Psoas muscle (tissue), 8 donors: ENCODE measurements around the gene RAB30. TPM values are rescaled to one million over a fixed set of nuclear protein-coding genes. Genes with fewer than 3 reads are reported as not detected.
"Not testable (repeated sequence)": the region's sequence is repeated elsewhere in the genome, so short reads cannot be mapped to it uniquely, and the experiment has no call there.

Source experiments
- ATAC-seq, 4 donors: fragments of 200-7000 bp; cut with Tn5 transposase; one replicate each; pipeline ENCODE4 v1.9.1; 2020; ENCODE audit warnings: moderate library complexity in 3 of 4, mild to moderate bottlenecking in 2 of 4
- DNase-seq, 2 donors: peaks; one replicate each; pipeline ENCODE4 v3.0.0-alpha.2; 2020
- H3K27ac ChIP-seq: fragments of 200-600 bp; one replicate; pipeline ENCODE4 v1.8.0; 2022
- H3K27me3 ChIP-seq, 3 donors: fragments of 200-600 bp in 1 of 3; one replicate each; pipeline versions ENCODE4 v1.6.1 to v1.8.0; 2013 to 2022; ENCODE audit warnings: low read length in 2 of 3, mild to moderate bottlenecking in 2 of 3, moderate library complexity in 1 of 3; ENCODE audit not compliant: insufficient read depth in 3 of 3
- H3K36me3 ChIP-seq, 2 donors: fragments of 200-600 bp in 1 of 2; one replicate each; pipeline versions ENCODE4 v1.6.1 to v1.8.0; 2013 to 2022; ENCODE audit warnings: low read depth in 1 of 2, mild to moderate bottlenecking in 1 of 2, moderate library complexity in 1 of 2; ENCODE audit not compliant: insufficient read depth in 1 of 2
- H3K4me1 ChIP-seq: fragments of 200-600 bp; one replicate; pipeline ENCODE4 v1.8.0; 2022
- H3K4me3 ChIP-seq: fragments of 200-600 bp; one replicate; pipeline ENCODE4 v1.8.0; 2022; ENCODE audit warnings: mild to moderate bottlenecking
- H3K9me3 ChIP-seq: fragments of 200-600 bp; one replicate; pipeline ENCODE4 v1.8.0; 2022
- CTCF ChIP-seq: fragments of 200-600 bp; IDR thresholded peaks from one replicate; pipeline ENCODE4 v1.8.0; 2022; ENCODE audit warnings: antibody characterized with exemption
- WGBS, 3 donors: extraction: QIAGEN DNeasy Blood & Tissue Kit; methylation state at CpG; one replicate each; pipeline versions ENCODE4 v1.1.6 to v1.1.7; 2013; 5-methylcytosine and 5-hydroxymethylcytosine counted together
- intact Hi-C, 2 donors: fragments of 100-400 bp; cut with DNase I; formaldehyde crosslinking; loops; one replicate each; pipeline versions ENCODE4 v1.11.0 to v1.14.2; 2022
- polyA plus RNA-seq, 3 donors: library from polyadenylated mRNA; stranded (reverse); fragments of 200-250 nt; gene quantifications; one replicate each; pipeline ENCODE4 v1.2.3, GENCODE V29; 2013
- total RNA-seq, 4 donors: library from RNA; stranded (reverse); fragmentation: NEBNext Ultra II Directional in 2 of 4; extraction: Animal tissue kit (Norgen Biotek cat#: 25700) in 2 of 4; gene quantifications; one replicate each; pipeline versions ENCODE4 v1.2.1 to v1.2.4, GENCODE V29; 2021 to 2023
- donor health status: healthy with polysubstance abuse.
- donor health status: DM: no; HTN: no; CAD: no; lungs with moderate emphysema.
- donor health status: Bipolar disorder and iron deficiency.
- donor health status: healthy.
- donor health status: DM: yes; HTN: yes; CAD: no.
- donor health status: DM: no; HTN: no; CAD: no.
- donor health status: DM: no; HTN: no; CAD: no.
- donor health status: DM: yes; HTN: yes; CAD: no.

Gene RAB30
- total and polyA plus RNA-seq, 7 donors: 3.4 to 89.7 (median 21.5) TPM

DNA sequence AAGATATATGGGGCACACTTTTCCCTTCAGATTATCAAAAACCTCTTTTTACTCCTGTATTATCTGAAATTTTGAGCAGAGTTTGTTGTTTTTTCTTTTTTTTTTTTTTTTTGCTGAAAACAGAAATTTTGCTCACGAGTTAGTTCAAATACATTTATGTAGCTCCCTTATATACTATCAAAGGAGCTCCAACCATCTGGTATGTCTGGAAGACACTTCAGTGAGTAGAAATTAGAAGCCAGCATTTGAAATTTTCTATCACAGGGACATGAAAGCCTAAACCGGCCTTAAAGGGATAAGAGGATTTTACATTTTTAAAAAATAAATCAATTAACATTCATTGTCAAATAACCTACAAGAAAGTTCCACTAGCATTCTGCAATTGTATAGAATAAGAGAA, 96.8 kb downstream of the RAB30 start:
- Histone ChIP-seq H3K27ac (no peak overlapping the region), H3K36me3 (no peaks in the 10 kb centered on the region), H3K27me3 (no peaks in the 10 kb centered on the region), H3K4me3 (no peak overlapping the region), H3K9me3 (no peaks in the 10 kb centered on the region), H3K4me1 (peaks cover 6% of the 10 kb centered on the region)
- no peak for ATAC-seq
- intact Hi-C loops: no loop called here
- WGBS, 3 donors: 54 to 80% (median 75%) methylated on average over 2 of the region's 2 CpGs
- no peak for TF ChIP-seq CTCF
- no peak for DNase-seq

DNA sequence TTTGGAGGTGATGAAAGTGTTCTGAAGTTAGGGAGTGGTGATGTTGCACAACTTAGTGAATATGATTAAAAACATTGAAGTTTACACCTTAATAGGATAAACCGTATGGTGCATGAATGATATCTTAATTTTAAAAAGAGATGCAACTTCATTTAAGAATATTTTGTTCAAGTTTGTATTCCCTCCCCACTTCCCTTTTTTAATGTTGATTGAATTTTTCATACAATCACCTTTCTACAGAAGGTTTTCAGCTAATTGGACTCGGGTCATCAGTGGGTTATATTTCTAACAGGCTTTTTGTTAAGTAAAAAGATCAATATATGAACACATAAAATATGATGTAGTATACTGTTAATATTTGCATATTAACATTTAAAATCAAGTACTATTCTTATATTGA, 97.6 kb downstream of the RAB30 start:
- Histone ChIP-seq H3K27ac (no peak overlapping the region), H3K36me3 (no peaks in the 10 kb centered on the region), H3K4me3 (no peak overlapping the region), H3K9me3 (no peaks in the 10 kb centered on the region), H3K4me1 (no peaks in the 10 kb centered on the region), H3K27me3 (no peaks in the 10 kb centered on the region)
- 90 to 99% (median 94%) methylated on average over 2 of the region's 2 CpGs for WGBS, 3 donors
- no peak for TF ChIP-seq CTCF
- intact Hi-C loops: no loop called here
- no peak for DNase-seq
- ATAC-seq: no peak

- intact Hi-C loops: no loop called here
- Histone ChIP-seq H3K36me3 (no peaks in the 10 kb centered on the region), H3K27me3 (no peaks in the 10 kb centered on the region), H3K9me3 (no peaks in the 10 kb centered on the region), H3K4me1 (no peaks in the 10 kb centered on the region), H3K27ac (no peak overlapping the region), H3K4me3 (peak overlapping the region; percentile 12)
- TF ChIP-seq CTCF: no peak
- 68 to 69% (median 68%) methylated on average over 1 of the region's 1 CpG for WGBS, 3 donors
- ATAC-seq (peak in 2 of 4 donors; percentile 28 to 31), DNase-seq (no peak)
Measured at GRCh38 chr11:82972103-82972502, 99.6 kb downstream of the RAB30 start.

DNA sequence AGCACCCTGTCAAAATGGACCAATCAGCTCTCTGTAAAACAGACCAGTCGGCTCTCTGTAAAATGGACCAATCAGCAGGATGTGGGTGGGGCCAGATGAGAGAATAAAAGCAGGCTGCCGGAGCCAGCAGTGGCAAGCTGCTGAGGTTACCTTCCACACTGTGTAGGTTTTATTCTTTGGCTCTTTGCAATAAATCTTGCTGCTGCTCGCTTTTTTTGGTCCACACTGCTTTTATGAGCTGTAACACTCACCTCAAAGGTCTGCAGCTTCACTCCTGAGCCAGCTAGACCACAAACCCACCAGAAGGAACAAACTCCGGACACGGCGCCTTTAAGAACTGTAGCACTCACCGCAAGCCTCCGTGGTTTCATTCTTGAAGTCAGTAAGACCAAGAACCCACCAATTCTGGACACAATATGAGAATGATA, 100.2 kb downstream of the RAB30 start:
- peak in 1 of 4 donors; percentile 30 for ATAC-seq
- H3K36me3 ChIP-seq, intact Hi-C loops, H3K4me1 ChIP-seq, H3K27ac ChIP-seq, DNase-seq, H3K9me3 ChIP-seq, H3K27me3 ChIP-seq: not testable (repeated sequence)
- H3K4me3 ChIP-seq: peak overlapping the region; percentile 12
- WGBS, 3 donors: 52 to 60% (median 56%) methylated on average over 8 of the region's 8 CpGs

DNA sequence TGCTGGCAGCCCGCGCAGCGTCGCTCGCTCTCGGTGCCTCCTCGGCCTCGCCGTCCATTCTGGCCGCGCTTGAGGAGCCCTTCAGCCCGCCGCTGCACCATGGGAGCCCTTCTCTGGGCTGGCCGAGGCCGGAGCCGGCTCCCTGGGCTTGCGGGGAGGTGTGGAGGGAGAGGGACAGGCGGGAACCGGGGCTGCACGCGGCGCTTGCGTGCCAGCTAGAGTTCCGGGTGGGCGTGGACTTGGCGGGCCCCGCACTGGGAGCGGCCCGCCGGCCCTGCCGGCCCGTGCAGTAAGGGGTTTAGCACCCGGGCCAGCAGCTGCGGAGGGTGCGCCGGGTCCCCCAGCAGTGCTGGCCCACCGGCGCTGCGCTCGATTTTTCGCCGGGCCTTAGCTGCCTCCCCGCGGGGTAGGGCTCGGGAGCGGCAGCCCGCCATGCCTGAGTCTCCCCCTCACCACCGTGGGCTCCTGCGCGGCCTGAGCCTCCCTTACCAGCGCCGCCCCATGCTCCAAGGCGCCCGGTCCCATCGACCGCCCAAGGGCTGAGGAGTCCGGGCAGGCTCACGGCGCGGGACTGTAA, 101.1 kb downstream of the RAB30 start:
- H3K4me3 ChIP-seq, H3K9me3 ChIP-seq, ATAC-seq, H3K4me1 ChIP-seq, H3K27me3 ChIP-seq, intact Hi-C loops, H3K27ac ChIP-seq, H3K36me3 ChIP-seq: not testable (repeated sequence)
- peak in 1 of 2 donors; percentile 47 for DNase-seq
- WGBS, 3 donors: 89 to 94% (median 92%) methylated on average over 44 to 60 of the region's 60 CpGs

DNA sequence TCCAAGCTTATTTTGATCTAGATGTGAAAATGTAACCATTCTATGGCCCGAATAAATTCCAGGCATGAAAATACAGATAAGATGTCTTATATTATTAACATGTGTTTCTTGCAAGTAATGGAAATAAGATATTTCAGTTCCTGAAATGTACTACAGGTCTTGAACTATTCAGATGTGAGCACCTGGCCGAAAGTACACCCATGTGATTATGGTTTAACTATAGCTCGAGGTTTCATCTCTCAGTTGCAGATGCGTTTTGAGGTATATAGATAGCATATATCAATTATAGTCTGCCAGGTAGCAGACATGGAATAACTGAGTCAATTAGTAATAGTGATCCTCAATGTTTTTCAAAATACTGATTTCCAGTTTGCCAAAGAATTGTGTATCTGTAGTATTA, 101.9 kb downstream of the RAB30 start:
- Histone ChIP-seq H3K27ac (no peak overlapping the region), H3K36me3 (no peaks in the 10 kb centered on the region), H3K9me3 (no peaks in the 10 kb centered on the region), H3K27me3 (no peaks in the 10 kb centered on the region), H3K4me3 (no peak overlapping the region), H3K4me1 (no peaks in the 10 kb centered on the region)
- no peak for DNase-seq
- WGBS, 3 donors: 81 to 87% (median 86%) methylated on average over 4 of the region's 4 CpGs
- ATAC-seq: no peak
- TF ChIP-seq CTCF: no peak
- intact Hi-C loops: no loop called here
